Mesangial cell (primary cell): ENCODE data around the gene COL6A5. TPM values are rescaled to one million over a fixed set of nuclear protein-coding genes. Genes with fewer than 3 reads are reported as not detected.

Experiments
- total RNA-seq: library from RNA; depleted of rRNA; stranded (reverse); fragments of >200 nt; gene quantifications from 2 replicates; pipeline ENCODE4 v1.2.3, GENCODE V29; 2015

Gene COL6A5, protein sequence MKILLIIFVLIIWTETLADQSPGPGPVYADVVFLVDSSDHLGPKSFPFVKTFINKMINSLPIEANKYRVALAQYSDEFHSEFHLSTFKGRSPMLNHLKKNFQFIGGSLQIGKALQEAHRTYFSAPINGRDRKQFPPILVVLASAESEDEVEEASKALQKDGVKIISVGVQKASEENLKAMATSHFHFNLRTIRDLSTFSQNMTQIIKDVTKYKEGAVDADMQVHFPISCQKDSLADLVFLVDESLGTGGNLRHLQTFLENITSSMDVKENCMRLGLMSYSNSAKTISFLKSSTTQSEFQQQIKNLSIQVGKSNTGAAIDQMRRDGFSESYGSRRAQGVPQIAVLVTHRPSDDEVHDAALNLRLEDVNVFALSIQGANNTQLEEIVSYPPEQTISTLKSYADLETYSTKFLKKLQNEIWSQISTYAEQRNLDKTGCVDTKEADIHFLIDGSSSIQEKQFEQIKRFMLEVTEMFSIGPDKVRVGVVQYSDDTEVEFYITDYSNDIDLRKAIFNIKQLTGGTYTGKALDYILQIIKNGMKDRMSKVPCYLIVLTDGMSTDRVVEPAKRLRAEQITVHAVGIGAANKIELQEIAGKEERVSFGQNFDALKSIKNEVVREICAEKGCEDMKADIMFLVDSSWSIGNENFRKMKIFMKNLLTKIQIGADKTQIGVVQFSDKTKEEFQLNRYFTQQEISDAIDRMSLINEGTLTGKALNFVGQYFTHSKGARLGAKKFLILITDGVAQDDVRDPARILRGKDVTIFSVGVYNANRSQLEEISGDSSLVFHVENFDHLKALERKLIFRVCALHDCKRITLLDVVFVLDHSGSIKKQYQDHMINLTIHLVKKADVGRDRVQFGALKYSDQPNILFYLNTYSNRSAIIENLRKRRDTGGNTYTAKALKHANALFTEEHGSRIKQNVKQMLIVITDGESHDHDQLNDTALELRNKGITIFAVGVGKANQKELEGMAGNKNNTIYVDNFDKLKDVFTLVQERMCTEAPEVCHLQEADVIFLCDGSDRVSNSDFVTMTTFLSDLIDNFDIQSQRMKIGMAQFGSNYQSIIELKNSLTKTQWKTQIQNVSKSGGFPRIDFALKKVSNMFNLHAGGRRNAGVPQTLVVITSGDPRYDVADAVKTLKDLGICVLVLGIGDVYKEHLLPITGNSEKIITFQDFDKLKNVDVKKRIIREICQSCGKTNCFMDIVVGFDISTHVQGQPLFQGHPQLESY (N-terminal part only)
- total RNA-seq: under 0.01 and 0.89 TPM in 2 replicates

GRCh38 chr3:130345487-130346079 is at the start of gene COL6A5:
Gene COL6A5, plus strand, starts transcription at chr3:130345672. Its CDS starts 27,967 bp downstream, at chr3:130373639.

GRCh38 chr3:130516645-130517512 is 171.4 kb downstream of the COL6A5 start, which contains the start of gene COL6A6:
Gene COL6A6, plus strand, starts transcription at chr3:130517177. Its CDS starts 43,188 bp downstream, at chr3:130560365.

Other genes starting within 250 kb of the COL6A5 start
- gene COL6A6, start 171.5 kb downstream of the COL6A5 start, total RNA-seq: under 0.01 TPM in 1 of 2 replicates, not detected in the other